Glutamatergic neuron (in vitro differentiated cells): ENCODE data around the gene RASD2. TPM values are rescaled to one million over a fixed set of nuclear protein-coding genes. Genes with fewer than 3 reads are reported as not detected.

Source experiments
- DNase-seq: peaks from one replicate; pipeline ENCODE4 v3.0.0; 2022
- H3K27ac Mint-ChIP-seq: one replicate; pipeline ENCODE4 v1.8.0; 2020; ENCODE audit warnings: mild to moderate bottlenecking, mixed read lengths, inconsistent platforms; ENCODE audit not compliant: unreplicated experiment
- H3K27me3 Mint-ChIP-seq: one replicate; pipeline ENCODE4 v1.8.0; 2020; ENCODE audit warnings: mild to moderate bottlenecking, moderate library complexity, mixed read lengths, inconsistent platforms; ENCODE audit not compliant: unreplicated experiment
- H3K36me3 Mint-ChIP-seq: one replicate; pipeline ENCODE4 v1.8.0; 2020; ENCODE audit warnings: mild to moderate bottlenecking, mixed read lengths, inconsistent platforms; ENCODE audit not compliant: unreplicated experiment
- H3K4me1 Mint-ChIP-seq: one replicate; pipeline ENCODE4 v1.8.0; 2020; ENCODE audit warnings: mild to moderate bottlenecking, low read depth, mixed read lengths, inconsistent platforms; ENCODE audit not compliant: unreplicated experiment
- H3K4me3 Mint-ChIP-seq: one replicate; pipeline ENCODE4 v1.8.0; 2020; ENCODE audit warnings: mild to moderate bottlenecking, mixed read lengths, inconsistent platforms; ENCODE audit not compliant: unreplicated experiment
- H3K9me3 Mint-ChIP-seq: one replicate; pipeline ENCODE4 v1.8.0; 2020; ENCODE audit warnings: mild to moderate bottlenecking, moderate library complexity, mixed read lengths, inconsistent platforms; ENCODE audit not compliant: unreplicated experiment
- CTCF ChIP-seq: fragments of 200-600 bp; sonication (generic); IDR thresholded peaks from one replicate; pipeline ENCODE4 v1.5.0; 2021; ENCODE audit not compliant: partially characterized antibody, unreplicated experiment
- total RNA-seq: library from RNA; stranded (reverse); fragmentation: NEBNext Ultra II Directional; extraction: Animal tissue kit (Norgen Biotek cat#: 25700); gene quantifications from one replicate; pipeline ENCODE4 v1.2.1, GENCODE V29; 2021; ENCODE audit not compliant: unreplicated experiment

RASD2 gene
- total RNA-seq, 1 donor from 2014 or later: 0.20 TPM

GRCh38 chr22:35570686-35571194, 30.1 kb downstream of the RASD2 start:
- Mint-ChIP-seq H3K4me3 (no peak overlapping the region), H3K4me1 (peaks cover 33% of the 10 kb centered on the region), H3K27me3 (peaks cover 2% of the 10 kb centered on the region), H3K27ac (no peak overlapping the region), H3K36me3 (no peaks in the 10 kb centered on the region), H3K9me3 (peaks cover 3% of the 10 kb centered on the region)
- no peak for TF ChIP-seq CTCF
- no peak for DNase-seq

GRCh38 chr22:35572556-35572955, 31.9 kb downstream of the RASD2 start:
- H3K36me3 Mint-ChIP-seq: no peaks in the 10 kb centered on the region

GRCh38 chr22:35575116-35575748, 34.6 kb downstream of the RASD2 start:
- H3K9me3 Mint-ChIP-seq: peaks cover 2% of the 10 kb centered on the region
- peaks cover 3% of the 10 kb centered on the region for H3K4me1 Mint-ChIP-seq
- no peak for TF ChIP-seq CTCF
- peaks cover 2% of the 10 kb centered on the region for H3K27me3 Mint-ChIP-seq
- no peak overlapping the region for H3K27ac Mint-ChIP-seq
- H3K4me3 Mint-ChIP-seq: no peak overlapping the region
- DNase-seq: no peak
- H3K36me3 Mint-ChIP-seq: no peaks in the 10 kb centered on the region

More at GRCh38 chr22:35572556-35572955, 31.9 kb downstream of the RASD2 start:
- Mint-ChIP-seq H3K27me3 (peaks cover 2% of the 10 kb centered on the region), H3K9me3 (peaks cover 5% of the 10 kb centered on the region), H3K4me3 (no peak overlapping the region), H3K27ac (no peak overlapping the region), H3K4me1 (peaks cover 21% of the 10 kb centered on the region)
- DNase-seq: no peak
- TF ChIP-seq CTCF: no peak

- Mint-ChIP-seq H3K4me1 (no peaks in the 10 kb centered on the region), H3K27ac (no peak overlapping the region), H3K27me3 (peaks cover 5% of the 10 kb centered on the region), H3K4me3 (no peak overlapping the region), H3K9me3 (peaks cover 2% of the 10 kb centered on the region), H3K36me3 (no peaks in the 10 kb centered on the region)
- no peak for TF ChIP-seq CTCF
- DNase-seq: no peak
Observed at GRCh38 chr22:35576671-35577070, 36.0 kb downstream of the RASD2 start.
